NCI-H446 (cell line): ENCODE measurements around the gene CCDC170.

Experiments
- DNase-seq, 2 experiments: peaks; one replicate each; lab custom pipeline; 2025; lab: John Stamatoyannopoulos, UW

CCDC170 gene

GRCh38 chr6:151618717-151619116 is 124.9 kb downstream of the CCDC170 start:
- no peak for DNase-seq

- no peak for DNase-seq
Observed at GRCh38 chr6:151620179-151620578, 126.4 kb downstream of the CCDC170 start.

GRCh38 chr6:151624071-151624470 is 130.3 kb downstream of the CCDC170 start:
- no peak for DNase-seq

GRCh38 chr6:151624481-151624880 is 130.7 kb downstream of the CCDC170 start:
- no peak for DNase-seq

GRCh38 chr6:151624900-151625536 is 131.2 kb downstream of the CCDC170 start:
- no peak for DNase-seq

- DNase-seq = no peak
Observed at GRCh38 chr6:151627689-151628444, 134.1 kb downstream of the CCDC170 start.

GRCh38 chr6:151629791-151630190 is 136.0 kb downstream of the CCDC170 start:
- no peak for DNase-seq

GRCh38 chr6:151630387-151630786 is 136.6 kb downstream of the CCDC170 start:
- no peak for DNase-seq

GRCh38 chr6:151630991-151631655 is 137.3 kb downstream of the CCDC170 start:
- DNase-seq = no peak

GRCh38 chr6:151632415-151632987 is 138.7 kb downstream of the CCDC170 start:
- DNase-seq = no peak

GRCh38 chr6:151633526-151634335 is 139.9 kb downstream of the CCDC170 start:
- no peak for DNase-seq

- DNase-seq = no peak
Observed at GRCh38 chr6:151634336-151634720, 140.5 kb downstream of the CCDC170 start.

GRCh38 chr6:151635741-151636140 is 141.9 kb downstream of the CCDC170 start:
- DNase-seq = no peak

- DNase-seq = no peak
Observed at GRCh38 chr6:151637814-151638213, 144.0 kb downstream of the CCDC170 start.

- DNase-seq = no peak
Observed at GRCh38 chr6:151639750-151640149, 145.9 kb downstream of the CCDC170 start.

GRCh38 chr6:151641028-151641427 is 147.2 kb downstream of the CCDC170 start:
- no peak for DNase-seq

- DNase-seq = no peak
Observed at GRCh38 chr6:151647976-151648639, 154.3 kb downstream of the CCDC170 start.

GRCh38 chr6:151649835-151650234 is 156.0 kb downstream of the CCDC170 start:
- DNase-seq = no peak

- no peak for DNase-seq
Observed at GRCh38 chr6:151651639-151652038, 157.8 kb downstream of the CCDC170 start.

- no peak for DNase-seq
Observed at GRCh38 chr6:151652325-151652724, 158.5 kb downstream of the CCDC170 start.

- DNase-seq = no peak
Observed at GRCh38 chr6:151655099-151655498, 161.3 kb downstream of the CCDC170 start.
